SK-N-SH (cell line): Measurements from ENCODE around the gene RXFP3. TPM values are rescaled to one million over a fixed set of nuclear protein-coding genes. Genes with fewer than 3 reads are reported as not detected.

Experiments used
- CTCF ChIA-PET: fragments of 300-600, 350-600 bp; formaldehyde crosslinking; extraction: SDS; loops from one replicate; lab custom pipeline; 2021; lab: Yijun Ruan, JAX
- POLR2A ChIA-PET: fragments of 350-600 bp; sonication (Branson Sonifier 250); formaldehyde crosslinking; extraction: SDS; loops from one replicate; lab custom pipeline; 2020; ENCODE audit warnings: antibody characterized with exemption, inconsistent platforms; lab: Yijun Ruan, JAX
- DNase-seq: peaks from one replicate; pipeline ENCODE4 v3.0.0; 2012
- H2AFZ ChIP-seq: fragments of 200-600 bp; sonication (generic); 2 replicates; pipeline ENCODE4 v1.8.1; 2016; ENCODE audit warnings: antibody characterized with exemption, mild to moderate bottlenecking, low read depth
- H3F3A ChIP-seq: fragments of 200-600 bp; sonication (generic); replicated peaks from 2 replicates; pipeline ENCODE3; 2016; ENCODE audit warnings: antibody characterized with exemption, mild to moderate bottlenecking; ENCODE audit not compliant: insufficient read depth
- H3K27ac ChIP-seq, 2 experiments: fragments of 200-500 bp in 1 of 2; fragments of 200-600 bp in 1 of 2; sonication (Bioruptor generic) in 1 of 2; sonication (generic), shearing (Covaris generic) in 1 of 2; 2 replicates each; pipeline versions ENCODE4 v1.5.1 to v1.6.1; 2014 to 2016; ENCODE audit warnings: low read depth in 2 of 2, inconsistent platforms in 1 of 2, low read length in 1 of 2, mild to moderate bottlenecking in 1 of 2, mixed read lengths in 1 of 2
- H3K27me3 ChIP-seq: fragments of 200-600 bp; sonication (generic), shearing (Covaris generic); 2 replicates; pipeline ENCODE4 v1.6.1; 2016; ENCODE audit warnings: mixed run types; ENCODE audit not compliant: insufficient read depth
- H3K36me3 ChIP-seq, 2 experiments: fragments of 200-500 bp in 1 of 2; fragments of 200-600 bp in 1 of 2; sonication (Bioruptor generic) in 1 of 2; sonication (generic) in 1 of 2; replicated peaks in 1 of 2; 2 replicates each; pipeline versions ENCODE3 to v1.5.1; 2014 to 2016; ENCODE audit warnings: low read length in 1 of 2, mild to moderate bottlenecking in 1 of 2; ENCODE audit not compliant: insufficient read depth in 2 of 2, control insufficient read depth in 1 of 2
- H3K4me1 ChIP-seq, 2 experiments: fragments of 200-500 bp in 1 of 2; fragments of 200-600 bp in 1 of 2; sonication (Bioruptor generic) in 1 of 2; sonication (generic), shearing (Covaris generic) in 1 of 2; 2 replicates each; pipeline versions ENCODE4 v1.5.1 to v1.6.1; 2014 to 2016; ENCODE audit warnings: low read depth in 1 of 2, low read length in 1 of 2, mixed run types in 1 of 2; ENCODE audit not compliant: insufficient read depth in 2 of 2, control insufficient read depth in 1 of 2
- H3K4me2 ChIP-seq: fragments of 200-600 bp; sonication (generic), shearing (Covaris generic); 2 replicates; pipeline ENCODE4 v1.6.1; 2017; ENCODE audit warnings: mixed run types
- H3K4me3 ChIP-seq, 2 experiments: fragments of 200-500 bp in 1 of 2; fragments of 200-600 bp in 1 of 2; sonication (Bioruptor generic) in 1 of 2; sonication (generic), shearing (Covaris generic) in 1 of 2; 2 replicates each; pipeline versions ENCODE4 v1.5.1 to v1.8.1; 2014 to 2016; ENCODE audit warnings: low read depth in 2 of 2, inconsistent platforms in 1 of 2, low read length in 1 of 2, mild to moderate bottlenecking in 1 of 2, mixed read lengths in 1 of 2, moderate library complexity in 1 of 2
- H3K79me2 ChIP-seq: fragments of 200-600 bp; sonication (generic); 2 replicates; pipeline ENCODE4 v1.8.1; 2017; ENCODE audit warnings: mild to moderate bottlenecking; ENCODE audit not compliant: insufficient read depth
- H3K9ac ChIP-seq: fragments of 200-600 bp; sonication (generic); 2 replicates; pipeline ENCODE4 v1.6.1; 2017; ENCODE audit warnings: mixed run types
- H3K9me2 ChIP-seq: fragments of 200-600 bp; sonication (generic); 2 replicates; pipeline ENCODE4 v1.6.1; 2017; ENCODE audit warnings: mixed run types
- H3K9me3 ChIP-seq: fragments of 200-600 bp; sonication (generic); 2 replicates; pipeline ENCODE4 v1.6.1; 2017; ENCODE audit warnings: mixed run types, mild to moderate bottlenecking, moderate library complexity
- H4K20me1 ChIP-seq: fragments of 200-600 bp; sonication (generic); 2 replicates; pipeline ENCODE4 v1.6.1; 2017; ENCODE audit warnings: mild to moderate bottlenecking, mixed run types; ENCODE audit not compliant: insufficient read depth
- JUND ChIP-seq: IDR thresholded peaks from 2 replicates; pipeline ENCODE4 v1.4.0; 2012
- PBX3 ChIP-seq: IDR thresholded peaks from 2 replicates; pipeline ENCODE4; 2012
- RCOR1 ChIP-seq: fragments of 150-350 bp; IDR thresholded peaks from 2 replicates; pipeline ENCODE4 v1.6.1; 2017; ENCODE audit warnings: antibody characterized with exemption, low read length
- REST ChIP-seq: IDR thresholded peaks from 2 replicates; pipeline ENCODE4 v1.6.1; 2012; ENCODE audit warnings: mild to moderate bottlenecking, low read depth, low read length, moderate library complexity
- RFX5 ChIP-seq: IDR thresholded peaks from 2 replicates; pipeline ENCODE4 v1.6.1; 2012; ENCODE audit warnings: mild to moderate bottlenecking, improper control_type of control experiment, low read length
- TEAD4 ChIP-seq: IDR thresholded peaks from 2 replicates; pipeline ENCODE4 v1.4.0; 2012; ENCODE audit warnings: mild to moderate bottlenecking, borderline replicate concordance; ENCODE audit not compliant: insufficient read depth
- WGBS: methylation state at CpG from one replicate; pipeline ENCODE4 v1.1.6; 2017; ENCODE audit warnings: low lambda C conversion rate; 5-methylcytosine and 5-hydroxymethylcytosine counted together
- polyA plus RNA-seq, 3 experiments: library from polyadenylated mRNA; depleted of rRNA; stranded (reverse); fragments of >200 nt; gene quantifications; 2 replicates each; pipeline ENCODE4 v1.2.3, GENCODE V29; 2012
- small RNA-seq, 7 experiments: library from RNA; depleted of rRNA; stranded (forward); fragments of <200 nt; gene quantifications; one replicate each; pipeline ENCODE3, GENCODE V24; 2012

RXFP3 gene
- polyA plus RNA-seq, 1 of the 3 experiments (the other 2 are of a cell fraction): not detected

GRCh38 chr5:33985447-33985846 lies 49.3 kb downstream of the RXFP3 start:
- DNase-seq: no peak
- H3K36me3 ChIP-seq: peaks cover 19 to 23% of the 10 kb centered on the region in 2 experiments
- TF ChIP-seq TEAD4 (no peak), RFX5 (no peak), JUND (no peak), PBX3 (no peak), REST (no peak), RCOR1 (no peak)
- H3F3A ChIP-seq: peaks cover 11% of the 10 kb centered on the region
- H3K79me2 ChIP-seq: no peaks in the 10 kb centered on the region
- no peak overlapping the region for H3K9ac ChIP-seq
- 90% methylated on average over 6 of the region's 6 CpGs for WGBS
- H3K4me3 ChIP-seq: no peak overlapping the region
- H3K9me3 ChIP-seq: no peaks in the 10 kb centered on the region
- no peaks in the 10 kb centered on the region for H4K20me1 ChIP-seq
- no peaks in the 10 kb centered on the region for H3K4me1 ChIP-seq
- no peaks in the 10 kb centered on the region for H3K9me2 ChIP-seq
- H2AFZ ChIP-seq: no peak overlapping the region
- no peak overlapping the region for H3K4me2 ChIP-seq
- ChIA-PET CTCF (interaction anchor here (1.0 to 1.1 kb wide), 2 partner anchors 12 to 16 kb away, joined by 3 to 4 read pairs; no protein-coding TSS in a partner anchor), POLR2A (no interaction called here)
- H3K27me3 ChIP-seq: no peaks in the 10 kb centered on the region
- no peak overlapping the region for H3K27ac ChIP-seq

Small RNAs within 50 kb of the gene (small RNA-seq; reads per million reads assigned to genes)
- 0 reads per million in 7 experiments for gene RNU6-923P

Other genes starting within 250 kb of the RXFP3 start
- gene ADAMTS12, start 44.4 kb upstream of the RXFP3 start, polyA plus RNA-seq (2012; rRNA removed): 2.5 and 4.1 TPM in 2 replicates
- gene SLC45A2, start 48.3 kb downstream of the RXFP3 start, polyA plus RNA-seq (2012; rRNA removed): 0.02 TPM in 1 of 2 replicates, not detected in the other
- gene AMACR, start 71.7 kb downstream of the RXFP3 start, polyA plus RNA-seq (2012; rRNA removed): 11.8 and 14.0 TPM in 2 replicates
- 1.5 and 1.6 TPM in 2 replicates for gene C1QTNF3, start 106.8 kb downstream of the RXFP3 start, polyA plus RNA-seq (2012; rRNA removed)